Measurements from ENCODE around the gene NFATC1.

The NFATC1 gene

GRCh38 chr18:79484661-79485621 is 89.2 kb downstream of the NFATC1 start:
- Histone ChIP-seq H3K27me3 (ENCODE audit: control insufficient read depth, insufficient read depth, low read length) (no peaks in the 10 kb centered on the region), H3K4me1 (ENCODE audit: control insufficient read depth, insufficient read depth, low read length) (no peaks in the 10 kb centered on the region), H3K9me3 (ENCODE audit: control insufficient read depth, insufficient read depth, low read length) (no peaks in the 10 kb centered on the region), H3K9ac (ENCODE audit: low read depth, low read length) (no peak overlapping the region), H3K4me3 (ENCODE audit: low read depth, low read length) (no peak overlapping the region), H3K36me3 (ENCODE audit: control insufficient read depth, insufficient read depth, low read length) (peaks cover 6% of the 10 kb centered on the region)

GRCh38 chr18:79485788-79486355 is 90.1 kb downstream of the NFATC1 start:
- peaks cover 6% of the 10 kb centered on the region for H3K36me3 ChIP-seq (ENCODE audit: control insufficient read depth, insufficient read depth, low read length)
- H3K9me3 ChIP-seq (ENCODE audit: control insufficient read depth, insufficient read depth, low read length), result no peaks in the 10 kb centered on the region
- no peaks in the 10 kb centered on the region for H3K27me3 ChIP-seq (ENCODE audit: control insufficient read depth, insufficient read depth, low read length)
- no peak overlapping the region for H3K4me3 ChIP-seq (ENCODE audit: low read depth, low read length)
- H3K4me1 ChIP-seq (ENCODE audit: control insufficient read depth, insufficient read depth, low read length), result no peaks in the 10 kb centered on the region
- H3K9ac ChIP-seq (ENCODE audit: low read depth, low read length), result no peak overlapping the region

GRCh38 chr18:79486356-79487182 is 90.8 kb downstream of the NFATC1 start:
- no peak overlapping the region for H3K4me3 ChIP-seq (ENCODE audit: low read depth, low read length)
- H3K9me3 ChIP-seq (ENCODE audit: control insufficient read depth, insufficient read depth, low read length), result no peaks in the 10 kb centered on the region
- no peaks in the 10 kb centered on the region for H3K4me1 ChIP-seq (ENCODE audit: control insufficient read depth, insufficient read depth, low read length)
- no peaks in the 10 kb centered on the region for H3K27me3 ChIP-seq (ENCODE audit: control insufficient read depth, insufficient read depth, low read length)
- no peak overlapping the region for H3K9ac ChIP-seq (ENCODE audit: low read depth, low read length)
- H3K36me3 ChIP-seq (ENCODE audit: control insufficient read depth, insufficient read depth, low read length), result peaks cover 6% of the 10 kb centered on the region

- Histone ChIP-seq H3K4me1 (ENCODE audit: control insufficient read depth, insufficient read depth, low read length) (no peaks in the 10 kb centered on the region), H3K4me3 (ENCODE audit: low read depth, low read length) (no peak overlapping the region), H3K27me3 (ENCODE audit: control insufficient read depth, insufficient read depth, low read length) (no peaks in the 10 kb centered on the region), H3K9me3 (ENCODE audit: control insufficient read depth, insufficient read depth, low read length) (no peaks in the 10 kb centered on the region), H3K36me3 (ENCODE audit: control insufficient read depth, insufficient read depth, low read length) (peaks cover 6% of the 10 kb centered on the region), H3K9ac (ENCODE audit: low read depth, low read length) (no peak overlapping the region)
These were observed 91.6 kb downstream of the NFATC1 start for GRCh38 chr18:79487183-79487800.

- no peaks in the 10 kb centered on the region for H3K27me3 ChIP-seq (ENCODE audit: control insufficient read depth, insufficient read depth, low read length)
- H3K9ac ChIP-seq (ENCODE audit: low read depth, low read length), result no peak overlapping the region
- H3K9me3 ChIP-seq (ENCODE audit: control insufficient read depth, insufficient read depth, low read length), result no peaks in the 10 kb centered on the region
- no peak overlapping the region for H3K4me3 ChIP-seq (ENCODE audit: low read depth, low read length)
- peaks cover 6% of the 10 kb centered on the region for H3K36me3 ChIP-seq (ENCODE audit: control insufficient read depth, insufficient read depth, low read length)
- H3K4me1 ChIP-seq (ENCODE audit: control insufficient read depth, insufficient read depth, low read length), result no peaks in the 10 kb centered on the region
These were observed 92.1 kb downstream of the NFATC1 start for GRCh38 chr18:79487801-79488201.

GRCh38 chr18:79488311-79489050 is 92.8 kb downstream of the NFATC1 start:
- Histone ChIP-seq H3K9ac (ENCODE audit: low read depth, low read length) (no peak overlapping the region), H3K36me3 (ENCODE audit: control insufficient read depth, insufficient read depth, low read length) (peaks cover 6% of the 10 kb centered on the region), H3K27me3 (ENCODE audit: control insufficient read depth, insufficient read depth, low read length) (no peaks in the 10 kb centered on the region)

GRCh38 chr18:79489051-79489898 is 93.5 kb downstream of the NFATC1 start:
- Histone ChIP-seq H3K9me3 (ENCODE audit: control insufficient read depth, insufficient read depth, low read length) (no peaks in the 10 kb centered on the region), H3K36me3 (ENCODE audit: control insufficient read depth, insufficient read depth, low read length) (peaks cover 6% of the 10 kb centered on the region), H3K4me3 (ENCODE audit: low read depth, low read length) (no peak overlapping the region), H3K4me1 (ENCODE audit: control insufficient read depth, insufficient read depth, low read length) (no peaks in the 10 kb centered on the region), H3K9ac (ENCODE audit: low read depth, low read length) (no peak overlapping the region), H3K27me3 (ENCODE audit: control insufficient read depth, insufficient read depth, low read length) (no peaks in the 10 kb centered on the region)

More at GRCh38 chr18:79488311-79489050, 92.8 kb downstream of the NFATC1 start:
- H3K4me3 ChIP-seq (ENCODE audit: low read depth, low read length), result no peak overlapping the region
- H3K9me3 ChIP-seq (ENCODE audit: control insufficient read depth, insufficient read depth, low read length), result no peaks in the 10 kb centered on the region
- no peaks in the 10 kb centered on the region for H3K4me1 ChIP-seq (ENCODE audit: control insufficient read depth, insufficient read depth, low read length)

- Histone ChIP-seq H3K4me1 (ENCODE audit: control insufficient read depth, insufficient read depth, low read length) (no peaks in the 10 kb centered on the region), H3K36me3 (ENCODE audit: control insufficient read depth, insufficient read depth, low read length) (peaks cover 6% of the 10 kb centered on the region), H3K9me3 (ENCODE audit: control insufficient read depth, insufficient read depth, low read length) (no peaks in the 10 kb centered on the region), H3K27me3 (ENCODE audit: control insufficient read depth, insufficient read depth, low read length) (no peaks in the 10 kb centered on the region), H3K4me3 (ENCODE audit: low read depth, low read length) (no peak overlapping the region), H3K9ac (ENCODE audit: low read depth, low read length) (no peak overlapping the region)
These were observed 94.3 kb downstream of the NFATC1 start for GRCh38 chr18:79489899-79490625.

GRCh38 chr18:79490626-79491041 is 94.9 kb downstream of the NFATC1 start:
- H3K36me3 ChIP-seq (ENCODE audit: control insufficient read depth, insufficient read depth, low read length), result peaks cover 6% of the 10 kb centered on the region
- H3K4me1 ChIP-seq (ENCODE audit: control insufficient read depth, insufficient read depth, low read length), result no peaks in the 10 kb centered on the region
- H3K27me3 ChIP-seq (ENCODE audit: control insufficient read depth, insufficient read depth, low read length), result no peaks in the 10 kb centered on the region
- H3K9me3 ChIP-seq (ENCODE audit: control insufficient read depth, insufficient read depth, low read length), result no peaks in the 10 kb centered on the region
- no peak overlapping the region for H3K9ac ChIP-seq (ENCODE audit: low read depth, low read length)
- H3K4me3 ChIP-seq (ENCODE audit: low read depth, low read length), result no peak overlapping the region

- peaks cover 6% of the 10 kb centered on the region for H3K36me3 ChIP-seq (ENCODE audit: control insufficient read depth, insufficient read depth, low read length)
- H3K9ac ChIP-seq (ENCODE audit: low read depth, low read length), result no peak overlapping the region
- no peaks in the 10 kb centered on the region for H3K9me3 ChIP-seq (ENCODE audit: control insufficient read depth, insufficient read depth, low read length)
- no peak overlapping the region for H3K4me3 ChIP-seq (ENCODE audit: low read depth, low read length)
- no peaks in the 10 kb centered on the region for H3K4me1 ChIP-seq (ENCODE audit: control insufficient read depth, insufficient read depth, low read length)
- no peaks in the 10 kb centered on the region for H3K27me3 ChIP-seq (ENCODE audit: control insufficient read depth, insufficient read depth, low read length)
These were observed 95.4 kb downstream of the NFATC1 start for GRCh38 chr18:79491081-79491551.

Measured in iPS-15b (cell line).